GM21576 (cell line): ENCODE measurements around the gene THADA.
A peak's percentile ranks its signal among the peaks of the same experiment; 100 is the strongest.

ENCODE experiments used
- ATAC-seq: cut with Tn5 transposase; IDR thresholded peaks from one replicate; pipeline ENCODE4 v1.9.1; 2021; ENCODE audit warnings: mild to moderate bottlenecking, moderate library complexity; ENCODE audit not compliant: unreplicated experiment

Gene THADA

DNA sequence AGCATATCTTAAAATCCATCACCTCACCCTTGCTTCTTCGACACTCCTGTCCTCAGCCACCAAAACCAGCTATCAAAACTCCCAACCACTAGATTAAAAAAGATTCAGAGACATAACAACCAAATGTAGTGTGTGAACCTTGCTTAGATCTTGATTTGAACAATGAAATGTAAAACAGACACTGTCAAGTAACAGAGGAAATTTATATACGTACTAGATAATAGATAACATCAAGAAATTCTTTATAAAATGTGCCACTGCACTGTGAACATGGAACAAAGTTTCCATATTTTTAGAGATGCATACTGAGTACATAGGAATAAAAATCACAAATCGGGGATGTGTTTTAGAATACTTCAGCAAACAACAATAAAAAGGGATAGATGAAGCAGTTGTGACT is 86.0 kb downstream of the THADA start:
- ATAC-seq: no peak

DNA sequence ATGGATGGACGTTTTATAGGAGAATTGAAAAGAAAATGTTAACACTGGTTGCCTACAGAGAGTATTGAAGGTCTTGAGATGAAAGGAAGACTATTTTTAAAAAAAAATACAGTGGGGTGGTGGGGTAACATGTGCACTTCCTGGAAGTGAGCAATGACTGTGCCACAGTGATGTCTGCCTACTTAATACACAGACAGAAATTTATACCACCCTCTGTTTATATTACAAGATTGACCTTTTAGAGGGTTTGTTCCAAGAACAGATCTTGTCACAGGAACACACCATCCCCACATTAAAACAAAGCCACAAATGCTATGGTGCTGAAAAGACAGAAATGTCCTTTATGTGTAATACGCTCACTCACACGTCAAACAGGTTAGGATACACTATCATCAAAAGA is 87.6 kb downstream of the THADA start:
- no peak for ATAC-seq

DNA sequence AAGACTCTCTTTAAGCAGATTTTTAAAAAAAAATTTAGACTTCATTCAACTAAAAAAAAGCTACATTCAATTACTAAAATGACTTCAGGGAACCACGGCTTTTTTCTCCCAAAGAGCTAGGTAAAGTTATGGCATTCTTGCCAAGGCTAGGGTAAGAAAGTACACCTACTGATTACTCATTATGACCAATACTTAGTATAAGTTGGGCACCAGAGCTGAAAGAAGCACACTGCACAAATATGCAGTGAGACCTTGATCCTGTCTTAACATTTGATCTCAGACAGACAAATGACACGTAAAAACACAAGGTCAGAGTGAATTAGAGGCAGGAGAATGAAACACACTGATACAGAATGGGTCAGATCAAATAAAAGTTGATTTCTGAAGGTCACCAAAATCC is 88.7 kb downstream of the THADA start:
- no peak for ATAC-seq

DNA sequence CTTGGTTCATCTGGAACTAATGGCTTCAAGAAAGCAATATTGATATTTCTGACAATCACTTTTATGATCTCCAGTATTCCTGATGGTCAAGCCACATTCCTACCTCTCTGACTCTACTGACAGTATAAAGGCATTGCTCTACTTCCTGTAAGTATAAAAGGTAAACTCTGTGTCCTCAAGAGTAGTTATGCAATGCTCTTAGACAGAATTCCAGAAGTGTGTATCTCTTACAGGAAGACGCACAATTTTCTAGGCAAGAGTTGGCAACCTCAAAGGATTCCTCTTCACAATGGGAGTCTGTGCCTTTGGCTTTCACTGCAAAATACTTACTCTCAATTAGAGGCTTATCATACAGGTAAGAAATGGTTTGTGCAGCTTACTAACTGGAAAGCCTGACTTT is 100.1 kb downstream of the THADA start:
- no peak for ATAC-seq

DNA sequence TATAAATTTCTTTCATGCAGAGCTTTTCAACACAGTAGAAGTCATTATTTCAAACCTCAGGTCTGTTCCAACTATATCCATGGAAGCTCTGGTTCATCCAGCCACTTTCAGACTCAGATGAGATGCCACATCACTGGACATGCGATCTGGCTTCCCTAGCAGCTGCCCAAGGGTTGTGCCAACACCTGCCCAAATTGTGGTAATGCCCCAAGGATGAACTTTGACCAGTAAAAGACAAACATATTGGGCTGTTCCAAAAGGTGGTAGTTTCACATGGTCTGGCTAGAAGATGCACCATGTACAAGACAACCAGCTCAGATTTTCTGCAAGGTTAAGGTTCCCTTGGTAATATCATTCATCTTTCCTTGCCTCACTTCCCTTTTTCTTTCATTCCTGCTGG is 101.9 kb downstream of the THADA start:
- no peak for ATAC-seq

DNA sequence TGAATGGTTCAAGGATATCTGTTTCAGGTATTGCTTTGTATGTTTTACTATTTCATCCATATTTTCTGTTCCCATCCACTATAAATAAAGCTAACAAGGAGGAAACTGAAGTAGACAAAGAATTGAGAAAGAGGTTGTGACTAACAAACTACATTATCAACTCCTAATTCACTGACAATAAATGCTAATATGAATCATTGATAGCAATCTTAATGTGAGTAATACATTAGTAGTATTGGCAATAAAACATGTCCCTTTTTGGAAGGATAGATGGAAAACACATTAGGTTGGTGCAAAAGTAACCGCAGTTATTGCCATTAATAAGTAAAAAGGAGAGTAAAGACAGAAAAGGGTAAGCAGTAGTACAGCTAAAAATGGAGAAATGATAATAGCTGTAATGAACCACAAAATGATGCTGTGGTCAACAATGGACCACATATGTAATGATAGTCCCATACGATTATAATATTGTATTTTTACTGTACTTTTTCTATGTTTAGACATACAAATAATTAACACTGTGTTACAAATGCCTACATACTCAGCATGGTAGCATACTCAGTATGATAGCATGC is 104.7 kb downstream of the THADA start:
- ATAC-seq: no peak

DNA sequence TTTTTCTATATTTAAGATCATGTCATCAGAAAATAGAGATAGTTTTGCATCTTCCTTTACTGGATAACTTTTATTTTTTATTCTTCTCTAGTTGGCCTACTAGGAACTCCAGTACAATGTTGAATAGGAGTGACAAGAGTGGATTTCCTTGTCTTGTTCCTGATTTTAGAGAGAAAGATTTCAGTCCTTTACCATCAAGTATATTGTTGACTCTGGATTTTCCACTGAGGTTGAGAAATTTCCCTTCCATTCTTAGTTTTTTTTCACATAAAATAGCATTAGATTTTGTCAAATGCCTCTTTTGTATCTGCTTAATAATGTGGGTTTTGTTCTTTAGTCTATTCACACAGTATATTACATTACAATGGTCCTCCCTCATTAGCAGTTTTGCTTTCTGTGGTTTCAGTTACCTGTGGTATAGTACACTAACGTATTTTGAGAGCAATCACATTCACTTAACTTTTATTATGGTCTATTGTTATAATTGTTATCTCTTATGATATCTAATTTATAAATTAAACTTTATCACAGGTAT is 105.5 kb downstream of the THADA start:
- no peak for ATAC-seq

DNA sequence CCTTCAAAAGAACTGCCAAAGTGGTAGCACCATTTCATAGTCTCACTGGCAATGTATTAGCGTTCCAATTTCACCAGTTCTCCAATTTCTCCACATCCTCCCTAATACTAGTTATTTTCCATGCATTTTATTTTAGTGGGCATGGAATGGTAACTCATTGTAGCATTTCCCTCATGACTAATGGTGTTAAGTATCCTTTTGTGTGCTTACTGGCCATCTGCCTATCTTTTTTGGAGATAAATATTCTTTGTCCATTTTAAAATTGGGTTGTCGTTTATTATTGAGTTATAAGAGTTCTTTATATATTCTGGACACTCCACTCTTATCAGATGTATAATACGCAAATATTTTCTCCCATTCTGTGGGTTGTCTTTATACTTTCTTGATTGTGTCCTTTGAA is 107.1 kb downstream of the THADA start:
- no peak for ATAC-seq

DNA sequence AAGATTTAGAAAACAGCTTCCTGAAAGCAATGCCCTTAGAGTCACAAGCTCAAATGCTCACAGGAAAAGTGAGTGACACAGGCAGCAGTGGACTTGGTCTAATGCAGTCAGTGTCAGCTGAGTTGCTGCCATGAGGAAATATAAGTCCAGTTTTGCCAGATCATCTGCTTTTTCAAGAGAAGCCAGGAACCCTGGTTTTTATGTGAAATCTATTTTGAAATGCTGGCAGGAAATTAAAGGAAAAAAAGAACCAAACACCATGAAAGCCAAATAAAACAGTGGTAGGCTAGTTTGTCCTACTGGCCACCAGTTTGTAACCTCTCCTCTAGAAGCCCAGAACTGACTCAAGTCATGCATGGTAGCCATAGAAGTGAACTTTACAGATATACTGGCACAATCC is 109.2 kb downstream of the THADA start:
- no peak for ATAC-seq

DNA sequence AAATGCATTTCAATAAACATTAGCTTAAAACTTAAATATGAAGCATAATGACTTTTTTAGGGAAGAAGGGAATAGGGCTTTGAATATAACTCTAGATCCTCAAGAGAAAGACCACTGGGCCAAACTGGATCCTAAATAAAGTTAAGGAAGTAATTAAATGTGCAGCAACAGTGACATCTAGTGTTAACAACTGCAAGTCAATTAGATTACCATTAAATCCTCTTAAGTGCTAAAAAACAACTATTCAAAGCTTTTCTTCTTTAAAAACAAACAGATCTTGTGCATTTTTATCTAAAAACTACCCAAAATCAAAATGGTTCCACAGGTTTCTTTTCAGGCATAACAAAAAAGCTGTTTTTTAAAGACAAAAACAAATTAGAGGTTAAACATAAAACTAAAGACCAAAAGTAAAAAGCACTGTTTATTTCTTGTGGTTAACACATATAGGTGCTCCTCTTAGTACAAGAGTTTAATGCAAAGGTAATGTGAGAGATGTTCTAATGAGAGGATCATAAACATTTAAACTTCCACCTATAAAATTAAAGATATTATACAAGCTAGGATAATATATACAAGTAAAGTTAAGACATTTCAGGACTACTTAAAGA is 111.4 kb downstream of the THADA start:
- no peak for ATAC-seq

DNA sequence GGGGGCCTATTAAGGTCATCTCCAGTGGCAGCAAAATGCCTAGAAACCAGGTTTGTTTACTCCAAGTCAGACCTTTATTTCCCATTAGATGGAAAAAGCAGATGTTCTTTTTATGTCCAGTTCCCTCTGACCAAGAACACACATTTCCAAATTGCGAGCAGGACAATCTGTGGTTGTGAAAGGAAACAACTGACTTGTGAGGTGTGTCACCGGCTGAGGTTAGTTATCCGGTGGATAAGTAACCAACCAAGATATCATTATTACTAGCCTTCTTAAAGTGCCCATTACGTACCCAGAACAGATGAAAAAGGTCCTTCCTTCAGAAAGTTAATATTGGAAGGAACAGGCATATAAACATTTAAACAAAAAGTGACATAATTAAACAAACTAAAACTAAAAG is 112.9 kb downstream of the THADA start:
- ATAC-seq: peak; percentile 52

DNA sequence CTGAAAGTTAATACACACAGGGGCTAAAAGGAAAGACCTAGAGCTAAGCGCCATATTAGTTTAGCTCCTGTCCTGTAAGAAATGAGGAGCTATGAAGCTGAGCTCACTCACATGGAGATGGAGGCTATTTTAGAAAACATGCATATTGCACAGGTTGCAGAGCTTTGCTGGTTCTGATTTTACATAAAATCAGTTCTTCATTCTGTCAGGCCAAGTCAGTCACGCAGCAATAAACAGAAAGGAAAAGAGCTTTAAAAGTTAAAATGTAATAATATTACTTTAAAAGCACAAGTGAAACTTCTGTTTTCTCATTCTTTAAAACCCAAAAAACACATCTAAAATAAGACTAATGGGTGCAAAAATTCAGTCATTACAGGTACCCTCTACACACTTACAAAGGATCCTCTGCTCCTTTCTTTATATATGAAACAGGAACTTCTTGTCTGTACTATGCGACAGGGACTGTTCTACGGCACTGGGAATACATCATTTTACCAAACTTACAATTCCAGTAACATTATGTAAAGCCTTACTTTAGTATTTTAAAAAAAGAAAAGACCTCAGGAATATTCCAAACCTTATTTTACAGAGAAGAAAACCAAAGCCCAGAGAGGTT is 113.8 kb downstream of the THADA start:
- no peak for ATAC-seq

DNA sequence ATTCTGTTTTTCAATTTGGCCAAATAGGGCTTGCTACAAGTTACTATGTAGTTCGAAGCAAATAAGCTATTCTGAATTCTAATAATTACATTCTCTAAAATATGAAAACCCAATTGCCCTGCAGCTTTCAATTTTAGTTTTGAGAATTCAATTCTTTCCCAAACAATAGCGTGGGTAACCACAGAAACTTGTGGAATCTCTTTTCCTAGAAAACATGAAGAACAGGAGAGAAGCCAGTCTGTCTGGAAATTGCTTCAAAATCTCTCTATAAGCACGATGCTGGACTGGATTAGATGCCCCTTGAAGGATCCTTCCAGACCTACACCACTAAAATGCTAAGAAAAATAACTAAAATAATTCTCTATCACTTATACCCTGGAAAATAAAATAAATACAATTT is 115.0 kb downstream of the THADA start:
- no peak for ATAC-seq

DNA sequence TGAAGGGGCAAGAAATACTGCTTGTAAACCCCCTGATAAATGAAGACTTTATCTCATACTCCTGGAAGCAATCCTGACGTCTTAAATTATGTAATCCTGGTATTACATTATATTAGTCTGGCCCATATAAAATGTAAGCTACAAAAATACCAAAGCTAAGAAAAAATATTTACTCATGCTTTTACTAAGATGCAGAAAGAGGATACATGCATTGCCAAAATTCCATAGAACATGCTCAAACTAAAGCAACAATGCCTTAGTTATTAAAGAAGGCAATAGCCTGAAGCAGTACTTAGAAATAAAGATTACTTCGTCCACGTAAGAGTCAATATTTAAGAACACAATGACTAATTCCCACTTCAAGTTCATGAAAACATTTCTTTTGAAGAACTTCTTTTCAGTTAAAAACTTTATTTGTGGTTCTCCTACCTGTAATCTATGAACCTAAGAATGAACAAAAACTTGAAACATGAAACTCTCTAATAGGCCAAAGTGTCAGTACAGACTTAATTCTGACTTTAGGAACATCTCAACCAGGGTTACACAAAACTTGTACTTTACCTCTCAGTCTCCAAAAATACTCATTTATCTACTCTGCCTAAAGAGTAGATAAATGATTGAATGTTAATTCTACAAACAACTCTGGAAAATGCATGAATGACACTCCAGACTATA is 117.3 kb downstream of the THADA start:
- no peak for ATAC-seq

DNA sequence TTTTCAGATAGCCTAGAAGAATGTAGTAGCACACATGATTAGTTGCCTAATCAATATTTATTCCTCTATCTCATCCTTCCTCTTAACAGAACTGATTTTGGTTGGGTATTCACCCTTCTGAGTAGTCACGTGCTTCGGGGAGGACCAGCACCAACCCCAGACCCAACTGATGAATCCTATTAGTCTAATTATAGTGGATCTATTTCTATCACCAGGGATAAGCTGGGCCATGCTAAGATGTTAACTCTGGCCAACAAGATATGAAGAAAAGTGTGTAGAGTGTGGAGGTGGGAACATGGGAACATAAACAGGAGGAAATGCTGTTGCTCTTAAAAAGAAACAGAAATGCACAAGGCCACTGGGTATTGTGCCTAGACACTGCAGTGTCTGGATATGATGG is 119.9 kb downstream of the THADA start:
- no peak for ATAC-seq

DNA sequence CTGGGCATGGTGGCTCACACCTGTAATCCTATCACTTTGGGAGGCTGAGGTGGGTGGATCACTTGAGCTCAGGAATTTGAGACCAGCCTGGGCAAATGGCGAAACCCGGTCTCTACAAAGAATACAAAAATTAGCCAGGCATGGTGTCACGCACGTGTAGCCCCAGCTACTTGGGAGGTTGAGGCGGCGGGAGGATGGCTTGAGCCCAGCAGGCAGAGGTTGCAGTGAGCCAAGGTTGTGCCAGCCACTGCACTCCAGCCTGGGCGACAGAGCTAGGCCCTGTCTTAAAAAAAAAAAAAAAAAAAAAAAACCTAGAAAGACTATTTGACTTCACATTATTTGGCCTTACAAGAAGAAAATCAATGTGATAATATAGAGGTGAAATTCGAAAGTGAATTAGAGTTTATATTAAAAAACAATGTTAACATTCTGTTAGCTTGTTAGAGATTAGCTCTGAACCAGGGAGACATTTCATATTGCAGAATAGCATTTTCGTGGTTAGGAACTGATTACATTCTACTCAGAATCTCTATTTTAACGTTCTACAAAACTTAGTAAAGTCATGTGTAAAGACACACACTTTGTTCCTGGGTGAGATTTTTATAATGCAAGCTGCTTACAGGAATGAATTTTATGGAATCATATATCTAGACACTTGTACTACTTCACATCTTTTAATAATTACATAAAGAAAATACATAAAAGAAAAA is 120.5 kb downstream of the THADA start:
- ATAC-seq: no peak

DNA sequence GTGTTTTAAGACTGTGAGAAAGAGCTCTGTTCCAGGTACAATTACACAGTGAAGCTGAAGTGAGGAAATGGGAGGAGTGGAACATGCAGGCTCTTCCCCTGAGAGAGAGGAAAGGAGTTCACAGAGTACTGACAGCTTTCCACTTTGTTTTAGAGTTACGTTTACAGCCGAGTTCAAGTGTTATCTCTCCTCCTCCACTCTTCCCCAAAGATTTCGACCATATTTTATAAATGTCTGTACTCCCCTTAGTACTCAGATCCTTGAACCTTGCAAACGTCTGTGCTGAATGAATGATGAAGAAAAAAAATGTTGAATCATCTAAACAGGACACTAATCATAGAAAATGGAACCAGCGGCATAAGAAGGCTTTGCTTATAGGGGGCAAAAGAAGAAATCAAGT is 121.6 kb downstream of the THADA start:
- ATAC-seq: no peak

DNA sequence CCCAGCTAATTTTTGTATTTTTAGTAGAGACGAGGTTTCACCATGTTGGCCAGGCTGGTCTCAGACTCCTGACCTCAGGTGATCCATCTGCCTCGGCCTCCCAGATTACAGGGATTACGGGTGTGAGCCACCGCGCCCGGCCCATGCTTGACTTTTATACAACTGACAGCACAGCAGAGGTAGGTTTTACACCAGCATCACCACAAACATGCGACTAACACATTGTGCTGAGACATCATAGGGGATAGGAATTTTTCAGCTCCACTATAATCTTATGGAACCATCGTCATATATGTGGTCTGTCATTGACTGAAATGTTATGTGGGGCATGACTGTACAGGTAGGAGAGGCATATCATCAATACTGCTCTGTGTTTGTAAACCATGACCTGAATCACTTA is 122.1 kb downstream of the THADA start:
- no peak for ATAC-seq

DNA sequence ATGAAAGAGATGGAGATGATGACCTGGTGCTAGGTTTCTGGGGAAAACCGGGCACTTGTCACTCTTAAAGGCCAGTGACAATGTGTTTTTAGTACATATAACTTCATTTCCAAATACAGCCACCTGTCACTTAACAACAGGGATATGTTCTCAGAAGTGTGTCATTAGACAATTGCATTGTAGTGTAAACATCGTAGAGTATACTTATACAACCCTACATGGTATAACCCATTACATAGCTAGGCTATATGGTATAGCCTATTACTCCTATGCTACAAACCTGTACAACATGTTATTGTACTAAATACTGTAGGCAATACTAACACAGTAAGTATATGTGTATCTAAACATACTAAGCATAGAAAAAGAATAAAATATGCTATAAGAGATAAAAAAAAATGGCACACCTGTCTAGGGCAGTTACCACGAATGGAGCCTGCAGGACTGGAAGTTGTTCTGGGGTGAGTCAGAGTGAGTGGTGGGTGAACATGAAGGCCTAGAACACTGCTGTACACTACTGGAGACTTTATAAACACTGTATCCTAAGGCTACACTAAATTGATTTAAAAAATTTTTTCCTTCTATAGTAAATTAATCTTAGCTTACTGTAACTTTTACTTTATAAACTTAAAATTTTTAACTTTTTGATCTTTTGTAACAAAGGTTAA is 123.2 kb downstream of the THADA start:
- no peak for ATAC-seq

DNA sequence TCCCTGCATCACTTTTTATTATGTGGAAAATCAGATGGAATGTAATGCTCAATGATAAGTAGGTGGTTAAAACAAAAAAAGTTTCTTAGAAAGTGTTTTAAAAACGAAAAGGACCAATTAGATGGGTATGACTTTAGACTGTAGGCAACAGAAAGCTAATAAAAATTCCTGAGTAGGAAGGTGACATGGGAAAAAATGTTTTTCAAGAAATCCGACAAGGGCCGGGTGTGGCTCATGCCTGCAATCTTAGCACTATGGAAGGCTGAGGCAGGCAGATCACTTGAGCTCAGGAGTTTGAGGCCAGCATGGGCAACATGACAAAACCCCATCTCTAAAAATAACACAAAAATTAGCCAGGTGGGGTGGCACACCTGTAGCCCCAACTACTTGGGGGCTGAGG is 126.1 kb downstream of the THADA start:
- ATAC-seq: no peak

DNA sequence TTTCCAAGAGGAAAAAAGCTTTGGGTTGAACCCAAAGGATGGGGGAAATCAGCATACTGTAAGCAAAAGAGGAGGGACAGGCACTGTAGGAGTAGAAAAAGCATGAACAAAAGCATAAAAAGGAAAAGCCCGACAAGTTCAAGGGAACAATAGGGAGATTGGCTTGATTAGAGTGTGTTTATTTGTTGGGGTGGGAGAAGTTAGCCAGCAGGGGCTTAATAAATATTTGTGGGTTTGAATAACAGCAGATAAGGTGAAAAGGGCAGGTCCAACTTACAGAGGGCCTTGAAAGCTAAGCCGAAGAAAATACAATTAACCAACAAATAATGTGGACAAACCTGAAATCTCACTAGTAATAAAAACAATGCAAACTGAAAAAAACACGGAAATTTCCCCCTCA is 126.7 kb downstream of the THADA start:
- no peak for ATAC-seq
